ENCODE results near the gene FAT3. TPM values are rescaled to one million over a fixed set of nuclear protein-coding genes. Genes with fewer than 3 reads are reported as not detected.
A peak's percentile ranks its signal among the peaks of the same experiment; 100 is the strongest.

FAT3 gene
- total and polyA plus RNA-seq, 2 donors from 2014 or later = 0.09 to 2.6 TPM

DNA sequence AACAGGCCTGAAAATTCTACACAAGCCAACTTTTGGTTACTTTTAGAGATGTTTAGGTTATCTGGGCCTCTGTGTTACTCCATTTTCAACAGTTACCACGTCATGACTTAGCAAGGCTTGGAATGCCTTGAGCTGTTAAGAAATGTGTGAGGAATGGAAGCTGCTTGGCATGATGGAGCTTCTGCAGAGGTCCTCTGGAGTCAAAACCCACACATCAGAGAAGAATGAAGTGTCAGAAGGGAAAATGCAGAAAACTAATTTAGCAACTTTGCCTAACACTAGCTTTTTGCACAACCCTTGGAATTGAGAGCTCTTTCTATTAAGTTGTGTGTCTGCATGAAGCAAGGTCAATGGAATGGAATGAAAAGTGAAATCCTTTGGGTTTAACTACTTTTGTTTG lies 27.4 kb downstream of the FAT3 start:
- Histone ChIP-seq H3K36me3 (ENCODE audit: control insufficient read depth in 2 of 3, insufficient read depth in 3 of 3, low read length in 3 of 3) (no peaks in the 10 kb centered on the region), H3K4me1 (ENCODE audit: control insufficient read depth in 2 of 3, insufficient read depth in 2 of 3, low read depth in 1 of 3, low read length in 3 of 3) (no peaks in the 10 kb centered on the region), H3K27me3 (ENCODE audit: control insufficient read depth, insufficient read depth, low read length) (no peaks in the 10 kb centered on the region), H3K9me3 (ENCODE audit: control insufficient read depth in 2 of 3, insufficient read depth in 1 of 3, low read length in 3 of 3) (no peaks in the 10 kb centered on the region), H3K27ac (ENCODE audit: low read depth in 2 of 2, low read length in 2 of 2) (no peak overlapping the region), H3K9ac (ENCODE audit: low read length in 3 of 3) (no peak overlapping the region), H3K4me3 (ENCODE audit: low read length in 3 of 3) (no peak overlapping the region)
- TF ChIP-seq, protein P1, sequence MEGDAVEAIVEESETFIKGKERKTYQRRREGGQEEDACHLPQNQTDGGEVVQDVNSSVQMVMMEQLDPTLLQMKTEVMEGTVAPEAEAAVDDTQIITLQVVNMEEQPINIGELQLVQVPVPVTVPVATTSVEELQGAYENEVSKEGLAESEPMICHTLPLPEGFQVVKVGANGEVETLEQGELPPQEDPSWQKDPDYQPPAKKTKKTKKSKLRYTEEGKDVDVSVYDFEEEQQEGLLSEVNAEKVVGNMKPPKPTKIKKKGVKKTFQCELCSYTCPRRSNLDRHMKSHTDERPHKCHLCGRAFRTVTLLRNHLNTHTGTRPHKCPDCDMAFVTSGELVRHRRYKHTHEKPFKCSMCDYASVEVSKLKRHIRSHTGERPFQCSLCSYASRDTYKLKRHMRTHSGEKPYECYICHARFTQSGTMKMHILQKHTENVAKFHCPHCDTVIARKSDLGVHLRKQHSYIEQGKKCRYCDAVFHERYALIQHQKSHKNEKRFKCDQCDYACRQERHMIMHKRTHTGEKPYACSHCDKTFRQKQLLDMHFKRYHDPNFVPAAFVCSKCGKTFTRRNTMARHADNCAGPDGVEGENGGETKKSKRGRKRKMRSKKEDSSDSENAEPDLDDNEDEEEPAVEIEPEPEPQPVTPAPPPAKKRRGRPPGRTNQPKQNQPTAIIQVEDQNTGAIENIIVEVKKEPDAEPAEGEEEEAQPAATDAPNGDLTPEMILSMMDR (IDR thresholded peaks at IDR 0.05; ENCODE audit: borderline replicate concordance, extremely low read depth, insufficient read depth) = no peak
- intact Hi-C loops (cut with DNase I) = no loop called here
- DNase-seq (no peak), FAIRE-seq (no peak)

DNA sequence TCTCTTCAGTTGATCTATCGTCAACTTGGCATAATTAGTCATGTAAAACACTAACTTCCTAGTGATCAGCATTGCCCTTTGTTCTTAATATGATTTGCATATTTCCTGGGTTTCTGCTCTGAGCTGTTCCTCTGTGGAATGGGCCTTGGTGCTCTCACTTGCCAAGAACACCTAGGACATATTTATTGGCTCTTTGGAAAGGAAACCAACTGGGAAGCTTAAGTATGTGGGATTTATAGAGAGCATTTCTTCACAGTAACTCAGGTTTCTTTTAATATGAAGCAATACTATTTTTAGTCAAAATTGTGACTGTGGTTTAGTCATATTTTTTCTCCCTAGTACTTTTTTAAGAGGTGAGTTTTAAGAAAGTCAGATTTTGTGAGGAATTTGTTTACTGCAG lies 28.8 kb downstream of the FAT3 start:
- H3K4me3 ChIP-seq (ENCODE audit: low read length in 3 of 3) = no peak overlapping the region
- DNase-seq (no peak), FAIRE-seq (no peak)
- no peaks in the 10 kb centered on the region for H3K4me1 ChIP-seq (ENCODE audit: control insufficient read depth in 2 of 3, insufficient read depth in 2 of 3, low read depth in 1 of 3, low read length in 3 of 3)
- TF ChIP-seq, protein P1 (IDR thresholded peaks at IDR 0.05; ENCODE audit: borderline replicate concordance, extremely low read depth, insufficient read depth) = no peak
- H3K36me3 ChIP-seq (ENCODE audit: control insufficient read depth in 2 of 3, insufficient read depth in 3 of 3, low read length in 3 of 3) = no peaks in the 10 kb centered on the region
- H3K27me3 ChIP-seq (ENCODE audit: control insufficient read depth, insufficient read depth, low read length) = no peaks in the 10 kb centered on the region
- H3K9ac ChIP-seq (ENCODE audit: low read length in 3 of 3) = no peak overlapping the region
- no peaks in the 10 kb centered on the region for H3K9me3 ChIP-seq (ENCODE audit: control insufficient read depth in 2 of 3, insufficient read depth in 1 of 3, low read length in 3 of 3)
- H3K27ac ChIP-seq (ENCODE audit: low read depth in 2 of 2, low read length in 2 of 2) = no peak overlapping the region
- intact Hi-C loops (cut with DNase I) = no loop called here

DNA sequence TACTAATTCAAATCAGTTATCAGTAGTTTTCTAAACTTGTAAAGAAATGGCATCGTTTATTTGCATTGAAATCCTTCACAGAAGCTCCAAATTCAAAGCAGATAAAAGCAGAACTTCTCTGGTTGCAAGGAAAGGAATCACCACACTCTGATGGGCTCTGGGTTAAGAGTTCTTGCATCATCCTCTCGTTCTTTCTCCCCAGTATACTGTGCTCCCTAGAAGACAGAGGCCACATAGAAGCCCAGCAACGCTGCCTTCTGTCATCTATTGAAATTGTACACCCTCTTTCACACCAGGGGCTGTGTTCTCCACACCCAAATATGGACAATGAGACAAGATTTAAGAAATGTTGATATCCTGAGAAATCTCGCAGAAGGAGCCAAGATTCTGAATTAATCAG lies 29.3 kb downstream of the FAT3 start:
- H3K4me3 ChIP-seq (ENCODE audit: low read length in 3 of 3) = no peak overlapping the region
- no peak overlapping the region for H3K9ac ChIP-seq (ENCODE audit: low read length in 3 of 3)

More for the DNA sequence above, 29.3 kb downstream of the FAT3 start:
- intact Hi-C loops (cut with DNase I) = no loop called here
- no peak overlapping the region for H3K27ac ChIP-seq (ENCODE audit: low read depth in 2 of 2, low read length in 2 of 2)
- FAIRE-seq (no peak), DNase-seq (peak in 1 of 5 donors; percentile 14)
- no peaks in the 10 kb centered on the region for H3K4me1 ChIP-seq (ENCODE audit: control insufficient read depth in 2 of 3, insufficient read depth in 2 of 3, low read depth in 1 of 3, low read length in 3 of 3)
- H3K9me3 ChIP-seq (ENCODE audit: control insufficient read depth in 2 of 3, insufficient read depth in 1 of 3, low read length in 3 of 3) = no peaks in the 10 kb centered on the region
- TF ChIP-seq, protein P1 (IDR thresholded peaks at IDR 0.05; ENCODE audit: borderline replicate concordance, extremely low read depth, insufficient read depth) = no peak
- no peaks in the 10 kb centered on the region for H3K36me3 ChIP-seq (ENCODE audit: control insufficient read depth in 2 of 3, insufficient read depth in 3 of 3, low read length in 3 of 3)
- no peaks in the 10 kb centered on the region for H3K27me3 ChIP-seq (ENCODE audit: control insufficient read depth, insufficient read depth, low read length)
